BLaER1 treated with 17β-estradiol and CSF1 and Interleukin-3, amounts not matched to agents 10 nM and 100 nM (cell line): ENCODE results near the gene CLEC16A.

Experiments used
- H3K27ac ChIP-seq, 11 experiments: shearing (Covaris generic); formaldehyde crosslinking; 2 replicates each; pipeline ENCODE4 v1.8.1; 2022
- H3K27me3 ChIP-seq, 11 experiments: shearing (Covaris generic); formaldehyde crosslinking; 2 replicates each; pipeline ENCODE4 v1.8.1; 2022
- H3K36me3 ChIP-seq, 11 experiments: shearing (Covaris generic); formaldehyde crosslinking; 2 replicates each; pipeline ENCODE4 v1.8.1; 2022
- H3K4me1 ChIP-seq, 10 experiments: shearing (Covaris generic); formaldehyde crosslinking; 2 replicates each; pipeline ENCODE4 v1.8.1; 2022
- H3K4me2 ChIP-seq, 11 experiments: shearing (Covaris generic); formaldehyde crosslinking; 2 replicates each; pipeline ENCODE4 v1.8.1; 2022
- H3K4me3 ChIP-seq, 10 experiments: shearing (Covaris generic); formaldehyde crosslinking; 2 replicates each; pipeline ENCODE4 v1.8.1; 2022
- H3K9ac ChIP-seq, 11 experiments: shearing (Covaris generic); formaldehyde crosslinking; 2 replicates each; pipeline ENCODE4 v1.8.1; 2022
- H3K9me3 ChIP-seq, 11 experiments: shearing (Covaris generic); formaldehyde crosslinking; replicated peaks in 1 of 11; 2 replicates each; pipeline ENCODE4 v1.8.1; 2022
- H4K20me1 ChIP-seq, 11 experiments: shearing (Covaris generic); formaldehyde crosslinking; 2 replicates each; pipeline ENCODE4 v1.8.1; 2022
- Cebpa-rat ChIP-seq, 11 experiments: shearing (Covaris generic); IDR thresholded peaks; 2 replicates each; pipeline ENCODE4 v1.8.1; 2022

CLEC16A gene

DNA sequence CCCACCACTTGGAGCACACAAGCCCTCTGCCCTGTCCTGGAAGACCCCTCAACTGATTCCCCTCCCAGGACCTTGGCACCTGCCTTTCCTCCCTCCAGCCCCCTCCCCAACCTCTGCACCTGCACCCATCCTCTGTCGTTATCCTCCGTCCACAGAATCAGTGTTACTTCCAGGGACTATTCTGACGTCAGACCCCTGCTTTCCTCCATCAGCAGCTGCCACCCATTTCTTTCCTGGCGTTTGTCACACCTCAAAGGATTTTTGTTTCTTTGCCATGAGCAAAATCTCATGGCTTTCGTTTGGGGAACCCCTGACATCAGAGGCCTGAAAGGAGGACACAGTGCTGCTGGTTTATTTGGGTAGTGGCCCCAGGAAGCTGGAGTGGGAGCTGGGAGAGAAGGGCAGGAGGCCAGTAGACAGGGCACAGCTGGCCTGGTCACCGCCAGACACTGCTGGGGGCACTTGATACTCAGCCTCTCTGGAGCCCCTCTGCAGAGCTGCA is 243.2 kb downstream of the CLEC16A start:
- no peak for TF ChIP-seq Cebpa-rat (IDR thresholded peaks at IDR 0.05)
- H3K4me2 ChIP-seq, result no peak overlapping the region
- no peaks in the 10 kb centered on the region for H3K36me3 ChIP-seq
- H3K9ac ChIP-seq, result no peak overlapping the region
- no peaks in the 10 kb centered on the region for H3K9me3 ChIP-seq
- no peak overlapping the region for H3K27ac ChIP-seq
- peaks cover 17 to 52% (median 26%) of the 10 kb centered on the region in 10 experiments for H3K4me1 ChIP-seq
- H4K20me1 ChIP-seq, result peaks cover 0 to 14% (median 0%) of the 10 kb centered on the region in 11 experiments; a peak in 5 of 22 replicates
- no peaks in the 10 kb centered on the region; a peak in 1 of 22 replicates for H3K27me3 ChIP-seq
- no peak overlapping the region for H3K4me3 ChIP-seq

GRCh38 chr16:11188801-11189740 is 244.7 kb downstream of the CLEC16A start:
- Histone ChIP-seq H3K27me3 (no peaks in the 10 kb centered on the region; a peak in 1 of 22 replicates), H3K27ac (no peak overlapping the region), H3K4me3 (no peak overlapping the region), H3K4me2 (peak overlapping the region in 1 of 11 experiments; percentile 67; a peak in 1 of 22 replicates), H4K20me1 (no peaks in the 10 kb centered on the region), H3K9me3 (no peaks in the 10 kb centered on the region), H3K36me3 (no peaks in the 10 kb centered on the region), H3K9ac (no peak overlapping the region), H3K4me1 (peaks cover 5 to 51% (median 13%) of the 10 kb centered on the region in 10 experiments)
- no peak for TF ChIP-seq Cebpa-rat (IDR thresholded peaks at IDR 0.05)

DNA sequence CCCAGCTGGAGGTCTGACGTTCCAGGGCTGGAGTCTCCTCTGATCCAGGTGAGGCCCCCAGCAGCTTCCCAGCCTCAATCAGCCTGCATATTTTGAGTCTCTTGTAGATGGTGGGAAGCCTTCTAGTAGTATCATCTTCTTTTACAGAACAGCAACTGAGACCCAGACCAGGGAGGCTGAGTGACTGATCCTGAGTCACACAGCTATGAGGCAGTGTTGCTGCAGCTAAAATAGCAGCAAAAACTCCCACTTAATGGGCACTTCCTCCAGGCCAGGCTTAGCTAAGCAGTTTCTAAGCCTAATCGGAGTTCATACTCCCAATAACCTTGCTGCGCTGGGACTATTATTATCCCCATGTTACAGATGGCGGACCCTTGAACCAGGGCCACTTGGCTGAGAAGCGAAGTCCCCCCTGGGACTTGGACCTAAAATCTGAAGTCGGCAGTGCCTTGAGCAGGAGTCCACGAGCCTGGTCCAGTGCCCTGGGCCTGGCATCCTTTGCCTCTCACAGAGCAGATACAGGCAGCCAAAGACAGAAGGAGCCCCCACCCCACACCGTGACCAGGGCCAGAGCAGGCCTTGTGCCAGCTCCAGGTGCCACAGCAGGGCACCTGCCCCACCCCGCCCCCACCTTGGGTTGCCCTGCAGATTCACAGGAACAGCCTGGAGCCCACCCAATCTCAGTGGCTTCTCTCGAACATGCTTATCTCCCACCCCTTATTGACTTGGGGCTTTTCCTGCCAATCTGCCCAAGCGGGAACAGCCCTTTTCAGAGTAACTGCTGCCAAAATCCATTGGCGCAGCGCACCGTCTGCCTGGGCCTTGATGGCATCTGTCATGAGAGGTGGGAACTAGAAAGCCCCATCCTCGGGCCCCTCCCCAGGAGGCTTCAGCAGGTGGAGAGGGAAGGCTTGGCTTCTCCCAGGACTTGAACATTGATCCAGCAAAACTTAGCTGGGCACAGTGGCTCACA is 246.5 kb downstream of the CLEC16A start:
- no peaks in the 10 kb centered on the region; a peak in 1 of 22 replicates for H3K27me3 ChIP-seq
- TF ChIP-seq Cebpa-rat (IDR thresholded peaks at IDR 0.05), result no peak

GRCh38 chr16:11191665-11192064 is 247.3 kb downstream of the CLEC16A start:
- no peak for TF ChIP-seq Cebpa-rat (IDR thresholded peaks at IDR 0.05)
- Histone ChIP-seq H3K4me2 (peak overlapping the region in 3 of 11 experiments; percentile 67 to 73 (median 68); a peak in 6 of 22 replicates), H3K4me3 (no peak overlapping the region), H3K9ac (peak overlapping the region in 2 of 11 experiments; percentile 1 to 38; a peak in 1 of 22 replicates), H3K27ac (no peak overlapping the region), H3K9me3 (no peaks in the 10 kb centered on the region), H4K20me1 (no peaks in the 10 kb centered on the region), H3K27me3 (no peaks in the 10 kb centered on the region; a peak in 1 of 22 replicates), H3K36me3 (no peaks in the 10 kb centered on the region), H3K4me1 (peaks cover 21 to 73% (median 29%) of the 10 kb centered on the region in 10 experiments)

More for the DNA sequence above, 246.5 kb downstream of the CLEC16A start:
- no peaks in the 10 kb centered on the region for H3K36me3 ChIP-seq
- peak overlapping the region in 4 of 11 experiments; percentile 8 to 73 (median 68); a peak in 6 of 22 replicates for H3K4me2 ChIP-seq
- no peak overlapping the region for H3K4me3 ChIP-seq
- H3K9me3 ChIP-seq, result no peaks in the 10 kb centered on the region
- no peak overlapping the region for H3K27ac ChIP-seq
- H3K9ac ChIP-seq, result peak overlapping the region in 1 of 11 experiments; percentile 1; a peak in 2 of 22 replicates
- peaks cover 17 to 68% (median 25%) of the 10 kb centered on the region in 10 experiments for H3K4me1 ChIP-seq
- no peaks in the 10 kb centered on the region for H4K20me1 ChIP-seq

DNA sequence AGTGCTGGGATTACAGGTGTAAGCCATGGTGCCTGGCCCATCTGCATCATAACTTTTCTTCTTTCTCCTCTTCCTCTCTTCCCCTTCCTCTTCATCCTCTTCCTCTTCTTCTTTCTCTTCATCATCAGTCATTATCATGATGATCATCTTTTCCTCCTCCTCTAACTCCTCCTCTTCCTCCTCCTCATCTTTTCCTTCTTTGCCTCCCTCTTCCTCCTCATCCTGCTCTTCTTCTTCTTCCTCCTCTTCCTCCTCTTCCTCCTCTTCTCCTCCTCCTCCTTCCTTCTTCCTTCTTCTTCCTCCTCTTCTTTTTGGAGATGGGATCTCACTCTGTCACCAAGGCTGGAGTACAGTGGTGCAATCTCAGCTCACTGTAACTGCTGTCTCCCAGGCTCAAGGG is 249.1 kb downstream of the CLEC16A start:
- no peak for TF ChIP-seq Cebpa-rat (IDR thresholded peaks at IDR 0.05)
- Histone ChIP-seq H4K20me1 (no peaks in the 10 kb centered on the region), H3K27me3 (no peaks in the 10 kb centered on the region; a peak in 1 of 22 replicates)

DNA sequence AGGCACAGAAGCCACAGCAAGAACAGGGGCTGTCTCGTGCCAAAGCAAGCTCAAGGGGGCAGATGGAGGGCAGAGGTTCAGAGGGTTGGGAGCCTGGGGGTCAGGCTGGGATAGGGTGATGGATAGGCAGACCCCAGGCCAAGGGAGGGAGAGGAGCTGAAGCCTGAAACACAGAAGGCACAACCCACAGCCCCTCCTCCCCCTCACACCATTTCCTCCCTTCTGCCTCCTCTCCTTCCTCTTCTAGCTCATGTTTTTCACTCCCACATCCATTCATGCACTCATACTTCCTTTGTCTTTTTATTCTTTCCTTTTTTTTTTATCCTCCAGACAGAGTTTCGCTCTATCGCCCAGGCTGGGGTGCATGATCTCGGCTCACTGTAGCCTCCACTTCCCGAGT is 250.5 kb downstream of the CLEC16A start:
- no peak overlapping the region for H3K4me3 ChIP-seq
- H4K20me1 ChIP-seq, result no peaks in the 10 kb centered on the region
- H3K27ac ChIP-seq, result peak overlapping the region in 10 of 11 experiments; percentile 17 to 69 (median 48); a peak in 17 of 22 replicates
- no peaks in the 10 kb centered on the region for H3K36me3 ChIP-seq
- peaks cover 31 to 85% (median 49%) of the 10 kb centered on the region in 10 experiments for H3K4me1 ChIP-seq
- H3K9ac ChIP-seq, result peak overlapping the region in 2 of 11 experiments; percentile 25 to 28; a peak in 3 of 22 replicates
- no peaks in the 10 kb centered on the region for H3K9me3 ChIP-seq
- no peak for TF ChIP-seq Cebpa-rat (IDR thresholded peaks at IDR 0.05)
- H3K4me2 ChIP-seq, result peak overlapping the region; percentile 49 to 86 (median 66)
- H3K27me3 ChIP-seq, result no peaks in the 10 kb centered on the region; a peak in 1 of 22 replicates

More for the DNA sequence above, 249.1 kb downstream of the CLEC16A start:
- Histone ChIP-seq H3K27ac (no peak overlapping the region), H3K4me1 (peaks cover 22 to 79% (median 39%) of the 10 kb centered on the region in 10 experiments), H3K9ac (no peak overlapping the region), H3K4me2 (peak overlapping the region in 2 of 11 experiments; percentile 13 to 67; a peak in 3 of 22 replicates), H3K36me3 (no peaks in the 10 kb centered on the region), H3K4me3 (no peak overlapping the region), H3K9me3 (no peaks in the 10 kb centered on the region)

DNA sequence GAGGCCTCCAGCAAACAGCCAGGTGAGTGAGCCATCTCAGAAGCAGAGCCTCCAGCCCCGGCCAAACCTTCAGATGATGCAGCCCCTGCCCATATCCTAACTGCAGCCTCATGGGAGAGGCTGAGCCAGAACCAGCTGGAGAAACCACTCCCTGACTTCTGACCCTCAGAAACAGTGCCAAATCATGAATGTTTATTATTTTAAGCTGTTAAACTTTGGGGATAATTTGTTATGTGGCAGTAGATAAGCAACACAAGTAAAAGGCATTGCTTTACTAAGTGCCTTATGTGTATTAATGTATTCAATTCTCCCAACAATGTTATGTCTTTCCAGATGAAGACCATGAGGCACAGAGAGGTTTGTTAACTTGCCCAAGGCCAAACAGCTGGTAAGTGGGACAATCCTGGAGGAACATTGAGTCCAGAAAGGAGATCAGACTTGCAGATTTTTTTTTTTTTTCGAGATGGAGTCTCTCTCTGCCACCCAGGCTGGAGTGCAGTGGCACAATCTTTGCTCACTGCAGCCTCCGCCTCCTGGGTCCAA is 252.0 kb downstream of the CLEC16A start:
- peaks cover 40 to 83% (median 58%) of the 10 kb centered on the region in 10 experiments for H3K4me1 ChIP-seq
- H3K36me3 ChIP-seq, result no peaks in the 10 kb centered on the region
- no peak overlapping the region for H3K27ac ChIP-seq
- H3K4me3 ChIP-seq, result no peak overlapping the region
- H3K9ac ChIP-seq, result no peak overlapping the region
- no peaks in the 10 kb centered on the region for H3K9me3 ChIP-seq
- no peak for TF ChIP-seq Cebpa-rat (IDR thresholded peaks at IDR 0.05)
- peak overlapping the region in 10 of 11 experiments; percentile 49 to 86 (median 64); a peak in 13 of 22 replicates for H3K4me2 ChIP-seq
- H4K20me1 ChIP-seq, result no peaks in the 10 kb centered on the region
- no peaks in the 10 kb centered on the region; a peak in 1 of 22 replicates for H3K27me3 ChIP-seq

DNA sequence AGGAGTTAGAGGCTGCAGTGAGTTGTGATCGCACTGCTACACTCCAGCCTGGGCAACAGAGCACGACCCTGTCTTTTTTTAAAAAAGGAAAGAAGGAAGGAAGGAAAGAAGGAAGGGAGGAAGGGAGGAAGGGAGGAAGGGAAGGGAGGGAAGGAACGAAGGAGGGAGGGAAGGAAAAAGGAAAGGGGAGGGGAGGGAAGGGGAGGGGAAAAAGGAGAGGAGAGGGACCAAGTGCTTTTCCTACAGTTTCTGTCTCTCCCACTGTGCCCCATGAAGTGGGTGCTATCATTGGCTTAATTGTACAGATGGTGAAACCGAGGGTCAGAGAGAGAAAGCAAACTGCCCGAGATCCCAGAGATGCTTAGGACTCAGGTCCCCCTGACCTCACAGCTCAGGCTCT is 254.0 kb downstream of the CLEC16A start:
- H3K4me2 ChIP-seq, result peak overlapping the region; percentile 53 to 89 (median 74)
- H3K36me3 ChIP-seq, result no peaks in the 10 kb centered on the region
- no peak overlapping the region for H3K4me3 ChIP-seq
- H4K20me1 ChIP-seq, result no peaks in the 10 kb centered on the region
- no peak overlapping the region for H3K9ac ChIP-seq
- no peak for TF ChIP-seq Cebpa-rat (IDR thresholded peaks at IDR 0.05)
- H3K27me3 ChIP-seq, result no peaks in the 10 kb centered on the region; a peak in 1 of 22 replicates
- H3K4me1 ChIP-seq, result peaks cover 60 to 84% (median 78%) of the 10 kb centered on the region in 10 experiments
- no peaks in the 10 kb centered on the region for H3K9me3 ChIP-seq
- H3K27ac ChIP-seq, result no peak overlapping the region
